NCI-H2227 treated with DMSO at 0.1 percent for 48 hours (cell line): ENCODE data around the gene PELI3.

Source experiments
- DNase-seq: peaks from one replicate; lab custom pipeline; 2025; lab: John Stamatoyannopoulos, UW

PELI3 gene

DNA sequence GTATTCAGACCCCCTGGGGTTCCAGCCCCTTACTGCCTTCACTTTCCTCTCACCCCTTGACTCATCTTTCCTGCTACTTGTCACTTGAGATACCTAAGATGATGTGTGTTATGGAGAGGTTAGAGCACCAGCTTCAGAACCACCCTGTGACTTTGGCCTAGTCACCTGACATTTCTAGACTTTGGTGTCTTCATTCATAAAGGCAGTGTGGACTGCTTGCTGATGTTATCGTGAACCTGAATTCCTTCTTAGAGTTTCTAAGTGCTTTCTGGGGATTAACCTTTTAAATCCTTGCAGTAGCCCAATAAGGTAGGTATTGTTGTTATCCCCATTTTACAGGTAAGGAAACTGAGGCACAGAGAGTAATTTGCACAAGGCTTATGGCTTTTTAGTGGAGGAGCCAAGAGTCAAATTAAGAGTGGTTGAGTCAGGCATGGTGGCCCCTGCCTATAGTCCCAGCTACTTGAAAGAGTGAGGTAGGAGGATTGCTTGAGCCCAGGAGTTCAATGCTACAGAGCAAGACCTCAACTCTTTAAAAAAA lies 38.6 kb downstream of the PELI3 start:
- DNase-seq = no peak

DNA sequence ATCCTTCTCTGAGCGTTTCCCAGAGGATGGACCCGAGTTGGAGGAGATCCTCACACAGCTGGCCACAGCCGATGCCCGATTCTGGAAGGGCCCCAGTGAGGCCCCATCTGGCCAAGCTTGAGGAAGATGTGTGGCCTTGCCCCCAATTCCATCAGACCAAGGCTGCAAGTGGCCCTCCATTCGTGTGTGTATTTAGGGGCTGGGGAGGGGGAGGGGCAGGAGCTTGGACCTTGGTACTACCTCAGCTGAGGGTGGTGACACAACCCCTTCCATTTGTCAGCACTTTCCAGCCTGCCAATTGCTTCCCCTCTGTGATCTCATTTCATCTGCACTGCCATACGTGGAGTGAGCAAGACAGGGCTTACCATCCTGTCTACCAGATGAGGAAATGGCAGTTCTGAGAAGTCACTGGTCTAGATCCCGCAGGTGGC lies 42.4 kb downstream of the PELI3 start:
- no peak for DNase-seq

DNA sequence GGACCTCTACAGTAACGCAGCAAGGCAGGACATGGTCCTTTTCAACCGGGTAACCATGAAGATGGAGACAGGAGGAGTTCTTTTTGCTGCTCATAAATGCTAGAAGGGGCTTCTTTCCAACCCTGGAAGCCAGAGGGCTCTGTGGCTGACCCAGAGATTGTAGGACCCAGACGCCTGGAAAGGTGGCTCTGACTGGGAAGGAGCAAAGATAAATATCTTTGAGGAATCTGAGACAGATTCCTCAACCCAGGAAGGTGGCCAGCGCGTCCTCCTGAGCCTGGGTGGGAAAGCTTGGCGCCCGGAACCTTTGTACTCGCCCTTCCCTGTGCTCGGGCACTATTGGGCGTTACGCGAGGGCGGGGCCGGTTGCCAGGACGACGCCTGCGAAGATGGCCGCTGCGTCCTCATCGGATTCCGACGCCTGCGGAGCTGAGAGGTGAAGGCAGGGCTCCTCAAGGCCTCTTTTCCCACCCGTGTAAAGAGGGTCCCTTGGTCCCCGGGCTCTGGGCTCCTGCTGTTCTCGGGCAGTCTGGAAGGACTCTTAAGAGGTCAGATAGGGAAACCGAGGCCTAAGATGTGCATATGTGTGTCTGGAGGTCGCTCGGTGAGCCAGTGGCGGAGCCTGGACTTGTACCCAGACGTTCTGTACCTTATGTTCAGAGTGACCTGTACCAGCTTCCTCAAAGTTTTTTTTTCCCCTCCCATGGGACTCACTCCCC lies 43.7 kb downstream of the PELI3 start, which contains the start of gene BBS1:
TSS of gene BBS1 (plus strand) at position 365 of the 719 bp plus-strand sequence. CDS start at position 390, 25 bp downstream.
- peak; percentile 62 for DNase-seq

DNA sequence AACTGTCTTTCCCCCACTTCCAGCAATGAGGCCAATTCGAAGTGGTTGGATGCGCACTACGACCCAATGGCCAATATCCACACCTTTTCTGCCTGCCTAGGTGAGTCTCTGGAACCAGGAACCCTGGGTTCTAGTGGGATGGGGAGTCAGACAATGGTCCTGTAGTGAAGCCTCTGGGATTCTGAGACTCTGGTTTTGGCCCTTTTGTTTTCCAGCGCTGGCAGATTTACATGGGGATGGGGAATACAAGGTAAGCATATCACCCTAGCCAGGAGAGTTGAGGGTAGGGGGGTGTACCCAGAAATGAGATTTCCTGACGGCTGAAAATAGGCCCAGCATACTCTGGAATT lies 44.3 kb downstream of the PELI3 start:
- DNase-seq = no peak

DNA sequence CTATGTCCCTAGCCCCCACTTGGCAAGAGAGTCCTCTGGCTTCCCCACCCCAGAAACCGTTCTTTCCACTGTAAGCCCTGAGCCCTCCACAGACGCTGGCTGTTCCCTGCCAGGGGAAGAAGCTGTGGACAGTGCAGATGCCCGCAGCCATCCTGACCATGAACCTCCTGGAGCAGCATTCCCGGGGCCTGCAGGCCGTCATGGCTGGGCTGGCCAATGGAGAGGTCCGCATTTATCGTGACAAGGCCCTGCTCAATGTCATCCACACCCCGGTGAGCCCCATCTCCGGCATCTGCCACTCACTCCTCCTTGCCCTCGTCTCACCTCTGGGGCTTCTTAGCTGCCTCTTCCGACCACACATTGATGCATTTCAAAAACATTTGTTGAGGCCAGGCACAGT lies 56.9 kb downstream of the PELI3 start:
- DNase-seq = no peak

DNA sequence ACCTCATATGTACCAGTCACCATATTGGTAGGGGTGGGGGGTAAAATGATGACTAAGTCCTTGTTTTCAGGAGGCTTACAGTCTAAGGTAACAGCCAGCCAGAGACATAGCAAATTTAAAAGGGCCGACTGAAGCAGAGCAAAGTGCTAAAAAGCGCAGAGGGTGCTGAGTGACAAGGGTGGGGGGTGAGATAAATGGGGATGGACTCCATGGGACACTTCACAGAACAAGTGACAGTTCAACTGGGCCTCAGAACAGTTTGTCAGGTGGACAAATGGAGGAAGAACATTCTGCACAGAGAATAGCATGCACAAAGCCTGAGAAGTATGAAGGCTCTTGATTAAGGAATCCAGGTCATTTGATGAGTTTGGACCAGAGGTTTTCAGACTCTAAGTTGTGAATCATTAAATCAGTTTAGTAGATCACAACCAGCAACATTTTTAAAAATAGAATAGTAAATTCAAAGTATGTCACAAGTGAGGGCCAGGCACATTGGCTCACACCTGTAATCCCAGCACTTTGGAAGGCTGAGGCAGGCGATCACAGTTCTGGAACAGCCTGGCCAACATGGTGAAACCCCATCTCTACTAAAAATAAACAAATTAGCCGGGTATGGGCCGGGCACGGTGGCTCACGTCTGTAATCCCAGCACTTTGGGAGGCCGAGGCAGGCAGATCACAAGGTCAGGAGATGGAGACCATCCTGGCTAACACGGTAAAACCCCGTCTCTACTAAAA lies 57.8 kb downstream of the PELI3 start:
- no peak for DNase-seq
